Measurements from ENCODE around the gene AQP12A.

GRCh38 chr2:240704651-240705050, 13.0 kb downstream of the AQP12A start:
- no peak for TF ChIP-seq LARP7 (IDR thresholded peaks at IDR 0.05)
- TF ChIP-seq ATF7 (IDR thresholded peaks at IDR 0.05; ENCODE audit: low read depth), result no peak
- TF ChIP-seq CTCF (IDR thresholded peaks at IDR 0.05 in 2 of 3, conservative IDR thresholded peaks at IDR 0.05 in 1 of 3; ENCODE audit: control insufficient read depth in 2 of 3, extremely low read depth in 1 of 3, insufficient read depth in 1 of 3, low read depth in 3 of 3, low read length in 3 of 3), result no peak
- no peak for TF ChIP-seq NFXL1 (IDR thresholded peaks at IDR 0.05; ENCODE audit: borderline replicate concordance)
- TF ChIP-seq CREB1 (IDR thresholded peaks at IDR 0.05; ENCODE audit: low read depth), result no peak
- no peak for TF ChIP-seq SIN3A (IDR thresholded peaks at IDR 0.05; ENCODE audit: low read depth, low read length)
- TF ChIP-seq RCOR1 (conservative IDR thresholded peaks at IDR 0.05; ENCODE audit: low read depth, low read length), result no peak
- TF ChIP-seq SMAD1 (IDR thresholded peaks at IDR 0.05; ENCODE audit: low read depth, partially characterized antibody), result no peak
- TF ChIP-seq GABPA (IDR thresholded peaks at IDR 0.05; ENCODE audit: low read depth), result no peak
- TF ChIP-seq JUND (IDR thresholded peaks at IDR 0.05; ENCODE audit: low read depth, low read length), result no peak
- TF ChIP-seq ZSCAN29 (IDR thresholded peaks at IDR 0.05), result no peak
